T-helper 9 cell (primary cell): ENCODE results near the gene FAM20C.
"Not testable (repeated sequence)": the region's sequence is repeated elsewhere in the genome, so short reads cannot be mapped to it uniquely, and the experiment has no call there.

Experiments
- DNase-seq: peaks from one replicate; pipeline ENCODE4 v3.0.0-alpha.2; 2020

The FAM20C gene

DNA sequence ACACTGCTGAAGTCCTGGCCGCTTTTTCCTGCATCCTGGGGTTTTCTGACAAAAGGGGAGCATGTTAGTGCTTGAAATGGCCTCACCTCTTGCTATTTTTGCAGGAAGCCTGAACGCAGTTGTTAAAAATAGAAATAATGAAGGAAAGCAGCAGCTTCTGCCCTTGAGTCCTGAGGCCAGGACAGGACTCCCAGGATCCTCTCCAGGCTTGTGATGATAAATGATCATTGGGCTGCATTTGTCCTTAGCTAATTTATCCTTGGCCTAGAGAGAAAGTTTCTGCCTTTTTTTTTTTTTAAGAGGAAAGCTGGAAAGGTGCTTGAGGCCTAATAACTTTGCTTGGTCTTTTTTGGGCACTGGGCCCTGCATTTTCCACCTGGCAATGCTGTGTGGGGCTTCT lies 17.7 kb upstream of the FAM20C start:
- DNase-seq, result no peak

DNA sequence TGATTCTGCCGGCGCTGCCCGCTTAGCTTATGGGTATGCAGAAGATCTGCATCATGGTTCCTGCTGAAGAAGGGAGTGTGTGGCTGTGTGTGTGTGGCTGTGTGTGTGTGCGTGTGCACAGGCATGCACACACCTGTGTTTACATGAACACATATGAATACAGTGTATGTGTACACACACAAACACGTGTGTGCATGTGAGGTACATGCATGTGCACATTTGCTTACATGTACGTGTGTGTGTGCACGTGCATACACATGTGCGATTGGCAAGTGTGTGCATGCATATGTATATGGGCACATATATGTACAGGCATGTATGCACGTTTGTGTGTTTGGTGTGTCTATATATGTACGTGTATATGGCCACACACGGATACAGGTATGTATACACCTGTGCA lies 16.4 kb upstream of the FAM20C start:
- DNase-seq, result no peak

GRCh38 chr7:176381-176780 lies 16.0 kb upstream of the FAM20C start:
- no peak for DNase-seq

DNA sequence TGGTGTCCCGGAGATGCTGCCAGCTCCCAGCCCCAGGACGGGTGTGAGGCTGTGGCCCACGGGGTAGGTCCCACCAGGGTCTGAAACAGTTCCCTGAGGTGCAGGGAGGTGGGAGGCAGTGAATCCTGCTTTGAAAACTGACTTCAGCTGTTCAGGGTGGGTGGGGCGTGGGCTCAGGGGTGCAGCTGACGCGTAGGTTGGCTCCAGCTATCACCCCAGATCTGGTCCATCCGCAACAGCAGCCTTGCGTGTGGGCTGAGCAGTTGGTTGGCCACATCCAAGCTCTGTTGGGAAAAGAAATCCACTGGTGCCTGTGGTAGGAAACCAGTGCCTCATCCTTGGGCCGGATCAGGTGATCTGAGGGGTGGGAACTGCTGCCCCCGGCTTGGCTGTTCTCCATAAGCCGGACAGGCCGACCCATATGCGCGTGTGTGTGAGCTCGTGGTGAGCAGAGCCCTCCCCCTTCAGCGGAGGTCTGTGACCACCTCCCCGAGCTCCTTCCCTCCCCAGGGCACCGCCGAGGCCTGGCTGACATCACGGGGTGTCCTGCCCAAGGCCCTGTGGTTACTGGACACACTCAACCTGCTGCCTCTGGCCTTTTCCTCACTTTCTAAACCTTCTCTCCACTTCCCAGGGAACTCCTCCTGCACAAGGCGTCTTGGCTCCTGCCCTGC lies 15.4 kb upstream of the FAM20C start:
- no peak for DNase-seq

- no peak for DNase-seq
These were observed 13.9 kb upstream of the FAM20C start for GRCh38 chr7:178444-178843.

DNA sequence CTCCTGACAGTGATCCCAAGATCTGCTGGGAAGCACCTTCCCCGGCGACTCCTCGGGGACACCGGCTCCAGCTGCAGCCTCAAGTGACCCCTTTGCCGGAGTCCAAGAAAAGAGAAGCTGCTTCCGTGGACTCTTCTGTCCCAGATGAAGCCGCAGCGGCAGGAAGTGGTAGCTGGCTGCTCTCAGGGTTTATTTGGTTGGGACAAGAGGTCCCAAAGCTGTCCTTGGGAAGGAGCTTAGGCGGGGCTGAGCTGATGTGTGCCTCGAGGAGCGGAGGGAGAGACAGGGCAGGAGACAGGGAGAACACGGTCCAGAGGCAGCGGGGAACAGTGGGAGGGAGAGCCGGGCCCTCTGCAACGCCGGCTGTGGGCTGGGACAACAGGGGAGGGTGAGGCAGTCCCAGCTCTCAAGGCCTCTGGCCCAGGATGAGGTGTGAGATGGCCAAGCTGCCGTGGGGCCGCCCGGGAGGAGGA lies 13.1 kb upstream of the FAM20C start:
- no peak for DNase-seq

- no peak for DNase-seq
These were observed 12.2 kb upstream of the FAM20C start for GRCh38 chr7:179948-180694.

- no peak for DNase-seq
These were observed 10.6 kb upstream of the FAM20C start for GRCh38 chr7:181738-182137.

- not testable (repeated sequence) for DNase-seq
These were observed 9.9 kb upstream of the FAM20C start for GRCh38 chr7:182502-182901.

DNA sequence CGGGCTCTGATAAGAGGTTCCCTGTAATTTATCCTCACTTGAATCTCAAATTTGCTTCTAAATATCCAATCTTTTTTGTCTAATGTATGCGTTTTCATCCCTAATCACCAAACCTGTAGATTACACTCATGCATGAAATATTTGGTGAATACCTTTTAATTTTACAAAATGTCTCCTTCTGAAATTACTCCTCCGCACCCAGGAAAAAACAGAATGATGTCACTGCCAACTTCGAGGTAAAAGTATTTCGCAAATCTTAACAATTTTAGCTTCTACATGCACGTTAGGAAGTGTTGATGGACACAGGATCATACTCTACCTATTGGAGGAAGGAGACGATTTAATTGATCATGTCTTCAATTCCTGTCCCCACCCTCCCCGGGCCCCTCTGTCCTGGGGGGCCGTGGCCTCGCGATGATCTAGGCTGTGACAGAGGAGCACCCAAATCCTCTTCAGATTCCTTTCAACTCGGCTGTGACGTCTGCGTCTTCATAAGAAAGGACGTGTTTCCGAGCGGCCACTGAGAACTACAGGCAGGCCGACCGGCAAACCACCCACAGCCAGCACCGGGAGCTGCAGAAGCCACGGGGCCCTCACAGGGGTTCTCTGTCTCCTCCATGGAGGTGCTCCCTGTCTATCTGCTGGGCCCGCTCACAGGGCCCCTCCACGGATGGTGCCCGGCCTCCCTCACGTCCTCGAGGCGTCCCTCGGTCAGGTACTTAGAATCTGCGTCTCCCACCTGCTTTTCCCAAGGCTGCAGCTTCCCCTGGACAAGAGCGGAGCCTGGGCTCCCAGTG lies 8.7 kb upstream of the FAM20C start:
- no peak for DNase-seq

DNA sequence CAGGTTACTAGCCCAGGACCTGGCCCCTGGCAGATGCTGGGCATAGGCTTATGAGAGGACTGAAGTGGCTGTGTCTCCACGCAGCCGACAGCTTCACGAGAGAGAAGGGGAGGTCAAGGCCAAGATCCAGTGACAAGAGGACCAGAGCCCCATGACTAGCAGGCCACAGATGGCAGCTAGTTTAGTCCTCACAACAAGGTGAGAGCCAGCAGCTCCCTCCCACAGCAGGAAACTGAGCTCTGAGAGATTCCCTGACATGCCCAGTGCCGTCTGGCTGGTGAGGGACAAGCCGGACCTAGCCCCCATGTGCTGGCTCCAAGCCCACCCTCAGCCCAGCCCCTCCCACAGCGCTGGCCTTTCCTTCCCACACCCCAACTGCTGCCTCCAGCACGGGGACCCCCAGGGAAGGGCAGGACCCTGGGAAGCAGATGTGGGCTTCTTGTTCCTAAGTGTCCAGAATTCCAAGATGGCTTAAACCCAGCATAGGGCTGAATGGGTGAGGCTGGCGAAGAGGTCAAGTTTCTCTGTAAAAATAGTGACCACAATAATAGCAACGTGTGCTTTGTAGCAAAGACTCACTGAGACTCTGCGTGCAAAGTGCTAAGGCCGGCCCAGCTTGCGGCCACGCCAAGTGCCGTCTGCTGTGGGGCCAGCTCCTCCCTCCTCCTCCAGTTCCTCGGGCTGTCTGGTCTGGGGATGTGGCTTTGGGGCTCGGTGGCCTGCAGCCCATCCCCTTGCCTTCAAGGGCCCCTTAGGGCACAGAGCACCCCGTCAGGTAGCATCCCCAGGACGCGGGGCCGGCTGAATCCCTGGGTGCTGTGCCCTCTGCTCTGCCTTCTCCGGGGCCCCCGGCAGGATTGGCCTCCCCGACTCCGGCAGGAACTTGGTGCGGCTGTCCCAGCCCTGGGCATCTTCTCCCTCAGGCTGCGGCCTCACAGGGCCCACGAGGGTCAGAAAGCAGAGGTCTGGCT lies 7.8 kb upstream of the FAM20C start:
- DNase-seq, result no peak

DNA sequence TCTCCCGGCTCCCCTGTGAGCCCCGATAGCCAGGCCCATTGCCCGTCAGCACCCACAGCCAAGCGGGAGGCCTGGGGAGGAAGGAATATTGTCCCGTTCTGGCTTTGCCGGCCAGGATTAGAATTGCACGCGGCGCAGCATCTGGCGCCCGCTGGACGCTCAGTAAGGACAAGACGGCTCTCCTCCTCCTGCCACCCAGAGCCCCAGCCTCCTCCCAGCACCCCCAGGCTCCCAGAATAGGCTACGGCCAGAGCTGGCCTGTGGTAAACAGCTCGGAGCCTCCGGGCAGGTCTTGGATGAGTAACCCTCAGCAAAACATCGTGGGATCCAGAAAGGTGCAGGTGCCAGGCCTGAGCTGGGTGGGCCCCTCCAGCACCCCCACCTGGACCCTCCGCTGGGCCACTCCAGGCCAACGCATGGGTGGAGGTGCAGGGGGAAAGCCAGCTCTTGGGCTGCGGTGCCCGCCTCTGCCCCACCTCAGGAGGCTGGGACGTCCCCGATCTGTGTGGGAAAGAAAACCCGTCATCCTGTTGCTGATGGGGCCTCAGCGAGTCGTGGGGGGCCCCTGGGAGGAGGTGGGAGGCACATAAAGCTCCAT lies 5.8 kb upstream of the FAM20C start:
- no peak for DNase-seq

DNA sequence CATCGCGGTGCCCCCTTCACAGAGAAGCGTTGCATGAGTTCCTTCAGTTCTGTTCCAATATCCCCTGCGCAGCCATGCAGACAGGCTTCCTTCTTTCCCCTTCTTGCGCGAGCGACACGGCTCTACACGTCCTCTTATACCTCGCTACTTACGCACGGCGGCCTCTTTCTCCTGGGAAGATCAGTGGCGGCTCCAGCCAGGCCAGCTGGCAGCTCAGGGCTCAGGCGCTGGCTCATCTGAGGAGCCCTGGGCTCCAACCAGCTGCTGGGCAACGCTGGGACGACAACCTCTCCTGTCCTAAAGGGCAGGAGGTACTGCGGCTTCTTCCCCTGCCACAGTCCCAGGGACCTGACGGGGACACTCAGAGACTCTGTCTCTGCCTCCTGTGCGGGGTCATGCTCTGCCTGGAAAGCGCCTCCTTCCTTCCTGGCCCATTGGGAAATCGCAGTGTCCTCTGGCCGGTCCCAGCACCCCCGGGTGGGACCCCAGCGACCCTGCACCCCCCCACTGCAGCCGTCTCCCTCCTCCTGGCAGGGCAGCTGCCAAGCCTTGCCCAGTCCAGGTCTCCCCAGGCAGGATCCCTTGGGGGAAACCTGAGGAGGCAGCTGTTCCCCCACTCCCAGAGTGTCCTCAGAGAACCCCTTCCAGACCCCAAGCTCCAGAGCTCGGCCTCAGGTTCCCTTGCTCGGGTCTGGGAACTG lies 5.0 kb upstream of the FAM20C start:
- no peak for DNase-seq

DNA sequence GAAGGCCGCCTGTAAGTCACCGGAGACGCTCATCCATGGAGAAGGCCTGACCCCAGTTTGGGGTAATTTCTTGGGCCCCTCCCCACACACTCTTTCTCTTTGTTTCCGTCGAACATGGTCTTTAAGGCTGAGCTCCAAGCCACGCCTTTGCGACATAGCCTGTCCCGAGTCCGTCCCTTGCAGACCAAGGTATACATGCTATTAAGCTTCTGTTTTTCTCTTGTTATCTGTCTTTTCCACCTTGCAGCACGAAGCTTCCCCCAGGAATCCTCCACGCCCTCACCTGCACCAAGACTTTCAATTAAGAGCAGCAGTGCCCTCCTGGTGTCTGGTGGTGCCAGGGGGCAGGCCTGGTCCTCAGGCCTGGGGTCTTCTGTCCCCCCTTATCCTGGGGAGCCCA lies 4.2 kb upstream of the FAM20C start:
- no peak for DNase-seq

- no peak for DNase-seq
These were observed 3.5 kb upstream of the FAM20C start for GRCh38 chr7:188727-189500.

GRCh38 chr7:189719-190118 lies 2.7 kb upstream of the FAM20C start:
- DNase-seq, result no peak

DNA sequence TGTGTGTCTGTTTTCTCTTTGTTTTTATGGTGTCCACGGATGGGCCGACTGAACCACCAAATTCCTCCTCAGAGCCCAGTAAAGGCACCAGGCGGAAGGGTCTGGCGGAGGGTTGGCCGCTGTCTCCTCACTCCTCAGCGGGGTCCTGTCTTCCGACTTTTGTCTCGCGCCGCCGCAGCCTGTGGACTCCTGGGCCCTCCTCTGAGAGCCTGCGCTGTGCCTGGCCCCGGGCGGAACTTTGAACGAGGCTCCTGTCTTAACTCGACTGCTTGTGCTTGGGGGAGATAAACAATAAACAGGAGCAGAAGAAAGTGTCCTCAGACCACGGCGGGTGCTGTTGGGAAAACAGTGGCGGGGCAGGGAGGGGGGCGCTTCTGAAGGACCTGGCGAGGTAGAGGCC lies 2.2 kb upstream of the FAM20C start:
- DNase-seq, result no peak

- no peak for DNase-seq
These were observed 1.0 kb upstream of the FAM20C start for GRCh38 chr7:191105-191980.

DNA sequence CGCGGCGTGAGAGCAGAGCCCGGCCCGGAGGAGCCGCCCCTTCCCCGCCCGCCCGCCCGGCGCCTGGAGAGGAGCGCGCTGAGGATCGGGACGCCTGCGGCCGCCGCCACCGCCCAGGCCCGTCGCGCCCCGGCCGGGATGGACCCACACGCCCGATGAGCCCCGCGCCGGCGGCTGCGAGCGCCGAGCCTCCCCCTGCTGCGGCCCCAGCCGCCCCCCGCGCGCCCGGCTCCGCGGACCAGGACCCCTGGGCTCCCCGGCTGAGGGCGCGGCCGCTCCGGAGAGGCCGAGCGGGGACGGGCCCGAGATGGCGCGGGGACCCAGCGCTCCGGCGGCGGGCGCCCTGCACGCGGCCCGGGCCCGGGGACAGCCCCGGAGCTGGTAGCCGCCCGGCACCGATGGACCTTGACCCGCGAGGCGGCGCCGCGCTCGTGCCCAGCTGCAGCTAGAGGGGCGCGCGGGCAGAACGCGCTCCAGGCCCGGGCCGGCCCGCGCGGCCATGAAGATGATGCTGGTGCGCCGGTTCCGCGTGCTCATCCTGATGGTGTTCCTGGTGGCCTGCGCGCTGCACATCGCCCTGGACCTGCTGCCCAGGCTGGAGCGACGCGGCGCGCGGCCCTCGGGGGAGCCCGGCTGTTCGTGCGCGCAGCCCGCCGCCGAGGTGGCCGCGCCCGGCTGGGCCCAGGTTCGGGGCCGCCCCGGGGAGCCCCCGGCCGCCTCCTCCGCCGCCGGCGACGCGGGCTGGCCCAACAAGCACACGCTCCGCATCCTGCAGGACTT lies 520 bp downstream of the FAM20C start:
- no peak for DNase-seq
